Kidney (tissue), 14 donors: ENCODE measurements around the gene MAMLD1. TPM values are rescaled to one million over a fixed set of nuclear protein-coding genes. Genes with fewer than 3 reads are reported as not detected.

Experiments used
- DNase-seq, 5 donors: peaks; one replicate each; pipeline ENCODE4 v3.0.0-alpha.2; 2013 to 2020
- FAIRE-seq: peaks from 2 replicates; lab custom pipeline; 2012; peaks lifted over from hg19 to GRCh38; lab: Jason Lieb, UNC
- H3K27ac ChIP-seq, 2 donors: one replicate each; pipeline ENCODE4 v1.7.0; 2013; ENCODE audit warnings: low read depth in 2 of 2, low read length in 2 of 2, inconsistent platforms in 1 of 2
- H3K27me3 ChIP-seq: one replicate; pipeline ENCODE4 v1.7.1; 2013; ENCODE audit warnings: low read length, inconsistent platforms; ENCODE audit not compliant: control insufficient read depth, insufficient read depth
- H3K36me3 ChIP-seq, 3 donors: one replicate each; pipeline versions ENCODE4 v1.7.0 to v1.7.1; 2013; ENCODE audit warnings: low read length in 3 of 3, control low read depth in 1 of 3, inconsistent platforms in 1 of 3; ENCODE audit not compliant: insufficient read depth in 3 of 3, control insufficient read depth in 2 of 3
- H3K4me1 ChIP-seq, 3 donors: one replicate each; pipeline versions ENCODE4 v1.7.0 to v1.7.1; 2013; ENCODE audit warnings: low read length in 3 of 3, inconsistent platforms in 1 of 3, low read depth in 1 of 3; ENCODE audit not compliant: control insufficient read depth in 2 of 3, insufficient read depth in 2 of 3
- H3K4me3 ChIP-seq, 3 donors: one replicate each; pipeline versions ENCODE4 v1.7.0 to v1.8.1; 2013; ENCODE audit warnings: low read length in 3 of 3, control low read depth in 1 of 3, inconsistent platforms in 1 of 3
- H3K9ac ChIP-seq, 3 donors: one replicate each; pipeline versions ENCODE4 v1.7.0 to v1.7.1; 2013; ENCODE audit warnings: low read length in 3 of 3, control low read depth in 1 of 3, inconsistent platforms in 1 of 3
- H3K9me3 ChIP-seq, 3 donors: one replicate each; pipeline versions ENCODE4 v1.7.0 to v1.7.1; 2013; ENCODE audit warnings: low read length in 3 of 3, control low read depth in 1 of 3, inconsistent platforms in 1 of 3; ENCODE audit not compliant: control insufficient read depth in 2 of 3, insufficient read depth in 1 of 3
- CTCF ChIP-seq: IDR thresholded peaks from 3 replicates; pipeline ENCODE4 v1.5.1; 2012; ENCODE audit warnings: mild to moderate bottlenecking, moderate library complexity, borderline replicate concordance; ENCODE audit not compliant: insufficient read depth; ENCODE audit errors: extremely low read depth
- intact Hi-C: fragments of 100-400 bp; cut with DNase I; formaldehyde crosslinking; loops from one replicate; pipeline ENCODE4 v1.11.1; 2022
- polyA plus RNA-seq: library from polyadenylated mRNA; stranded (reverse); fragments of 350-450 nt; fragmentation: Illumina TruSeq; extraction: RNeasy Lipid Tissue Mini Kit (QIAGEN cat#74804); gene quantifications from one replicate; pipeline ENCODE4 v1.2.3, GENCODE V29; 2014; ENCODE audit warnings: low read depth, low replicate concordance; ENCODE audit not compliant: insufficient read depth
- total RNA-seq: library from RNA; stranded (reverse); fragmentation: NEBNext Ultra II Directional; extraction: Animal tissue kit (Norgen Biotek cat#: 25700); gene quantifications from one replicate; pipeline ENCODE4 v1.2.1, GENCODE V29; 2021
- donor health status: control.
- donor health status: control.
- donor health status: control.
- donor health status: control.
- donor health status: control.
- donor health status: DM: yes; HTN: yes; CAD: no.
- donor health status: Normal renal cell carcinoma (clear cell type).

MAMLD1 gene
- total and polyA plus RNA-seq, 2 donors from 2014 or later = 1.4 to 6.5 TPM

- TF ChIP-seq CTCF = no peak
- Histone ChIP-seq H3K27ac (no peak overlapping the region), H3K9me3 (no peaks in the 10 kb centered on the region), H3K4me1 (no peaks in the 10 kb centered on the region), H3K36me3 (no peaks in the 10 kb centered on the region), H3K27me3 (no peaks in the 10 kb centered on the region), H3K4me3 (no peak overlapping the region), H3K9ac (no peak overlapping the region)
- FAIRE-seq = no peak
- intact Hi-C loops = no loop called here
- no peak for DNase-seq
Measured at GRCh38 chrX:150454083-150454482, 91.0 kb downstream of the MAMLD1 start.

- TF ChIP-seq CTCF = no peak
- H3K9ac ChIP-seq = no peak overlapping the region
- no peak overlapping the region for H3K4me3 ChIP-seq
- no peaks in the 10 kb centered on the region for H3K4me1 ChIP-seq
- DNase-seq (no peak), FAIRE-seq (no peak)
- no peaks in the 10 kb centered on the region for H3K27me3 ChIP-seq
- H3K36me3 ChIP-seq = no peaks in the 10 kb centered on the region
- no peaks in the 10 kb centered on the region for H3K9me3 ChIP-seq
- no peak overlapping the region for H3K27ac ChIP-seq
- intact Hi-C loops = no loop called here
Measured at GRCh38 chrX:150454508-150455214, 91.5 kb downstream of the MAMLD1 start.

DNA sequence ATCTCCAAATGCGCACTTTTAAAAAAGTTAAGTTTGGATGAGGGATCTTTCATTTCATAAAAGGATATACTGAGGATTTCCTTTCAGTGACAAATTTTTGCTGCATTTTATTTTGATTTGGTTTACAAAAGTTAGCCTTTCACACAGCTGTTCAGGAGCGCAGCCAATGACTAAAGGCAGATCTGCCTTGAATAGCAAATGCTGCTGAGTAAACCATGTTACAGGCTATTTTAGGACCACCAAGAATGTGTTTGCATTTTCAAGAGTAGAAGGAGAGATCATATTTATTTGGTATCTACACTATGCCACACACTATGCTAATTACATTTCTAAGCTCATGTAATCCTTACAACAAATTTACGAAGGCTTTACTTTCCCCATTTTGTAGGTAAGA is 92.1 kb downstream of the MAMLD1 start:
- no peaks in the 10 kb centered on the region for H3K9me3 ChIP-seq
- no peak for DNase-seq
- no peaks in the 10 kb centered on the region for H3K36me3 ChIP-seq
- H3K9ac ChIP-seq = no peak overlapping the region
- H3K4me1 ChIP-seq = no peaks in the 10 kb centered on the region
- no peak for TF ChIP-seq CTCF
- FAIRE-seq = no peak
- intact Hi-C loops = no loop called here
- no peak overlapping the region for H3K4me3 ChIP-seq
- no peaks in the 10 kb centered on the region for H3K27me3 ChIP-seq
- H3K27ac ChIP-seq = no peak overlapping the region

GRCh38 chrX:150456466-150456865 is 93.3 kb downstream of the MAMLD1 start:
- H3K9me3 ChIP-seq = no peaks in the 10 kb centered on the region
- DNase-seq (no peak), FAIRE-seq (no peak)
- intact Hi-C loops = no loop called here
- no peaks in the 10 kb centered on the region for H3K4me1 ChIP-seq
- H3K36me3 ChIP-seq = no peaks in the 10 kb centered on the region
- no peak for TF ChIP-seq CTCF
- H3K27me3 ChIP-seq = no peaks in the 10 kb centered on the region
- H3K9ac ChIP-seq = no peak overlapping the region
- no peak overlapping the region for H3K4me3 ChIP-seq
- H3K27ac ChIP-seq = no peak overlapping the region
